Gastroesophageal sphincter (tissue), 4 donors: ENCODE results near the gene DTX4. TPM values are rescaled to one million over a fixed set of nuclear protein-coding genes. Genes with fewer than 3 reads are reported as not detected.

Experiments
- ATAC-seq: fragments of 150-250 bp; one replicate; pipeline ENCODE4 v1.9.1; 2016; ENCODE audit warnings: mild to moderate bottlenecking, moderate library complexity
- H3K27ac ChIP-seq, 4 donors: fragments of 200-600 bp; sonication (generic) in 3 of 4; 1 replicate in 3 of 4; 2 replicates in 1 of 4; pipeline ENCODE4 v1.5.1; 2016 to 2019
- H3K27me3 ChIP-seq: fragments of 200-600 bp; sonication (generic); one replicate; pipeline ENCODE4 v1.5.1; 2019
- H3K36me3 ChIP-seq, 2 donors: fragments of 200-600 bp; sonication (generic); one replicate each; pipeline ENCODE4 v1.5.1; 2019; ENCODE audit warnings: control low read depth in 1 of 2
- H3K4me1 ChIP-seq, 3 donors: fragments of 200-600 bp; sonication (generic); 1 replicate in 2 of 3; 2 replicates in 1 of 3; pipeline ENCODE4 v1.5.1; 2016 to 2019; ENCODE audit warnings: control low read depth in 2 of 3
- H3K4me3 ChIP-seq, 2 donors: fragments of 200-600 bp; sonication (generic); one replicate each; pipeline ENCODE4 v1.5.1; 2019; ENCODE audit warnings: mild to moderate bottlenecking in 1 of 2, moderate library complexity in 1 of 2
- H3K9me3 ChIP-seq, 3 donors: fragments of 200-600 bp; sonication (generic); one replicate each; pipeline ENCODE4 v1.5.1; 2017 to 2019; ENCODE audit warnings: control low read depth in 2 of 3
- EP300 ChIP-seq: sonication (generic); formaldehyde crosslinking; IDR thresholded peaks from one replicate; pipeline ENCODE4 v1.6.1; 2017; ENCODE audit warnings: antibody characterized with exemption, mild to moderate bottlenecking
- POLR2A ChIP-seq, 2 donors: fragments of 450-650 bp; IDR thresholded peaks; one replicate each; pipeline ENCODE4 v1.6.1; 2017; ENCODE audit warnings: antibody characterized with exemption in 2 of 2, mild to moderate bottlenecking in 2 of 2, moderate library complexity in 1 of 2
- POLR2AphosphoS5 ChIP-seq: sonication (generic); formaldehyde crosslinking; IDR thresholded peaks from one replicate; pipeline ENCODE4 v1.6.1; 2017; ENCODE audit warnings: antibody characterized with exemption
- WGBS, 2 donors: methylation state at CpG; one replicate each; pipeline ENCODE4 v1.1.5; 2018; ENCODE audit warnings: low coverage in 1 of 2; 5-methylcytosine and 5-hydroxymethylcytosine counted together
- total RNA-seq, 4 donors: library from RNA; depleted of rRNA; stranded (reverse); fragments of >200 nt; gene quantifications; one replicate each; pipeline ENCODE4 v1.1.0, GENCODE V29; 2016
- TF ChIP-seq, protein P1 (sequence below), 4 experiments: fragments of 200-600 bp in 2 of 4; fragments of 450-650 bp in 2 of 4; sonication (generic) in 1 of 4; IDR thresholded peaks; one replicate each; pipeline ENCODE4 v1.5.1; 2017 to 2019; ENCODE audit warnings: antibody characterized with exemption in 4 of 4, mild to moderate bottlenecking in 2 of 4, moderate library complexity in 2 of 4

DTX4 gene
- total RNA-seq, 4 donors from 2014 or later = 2.0 to 6.8 (median 6.2) TPM

DNA sequence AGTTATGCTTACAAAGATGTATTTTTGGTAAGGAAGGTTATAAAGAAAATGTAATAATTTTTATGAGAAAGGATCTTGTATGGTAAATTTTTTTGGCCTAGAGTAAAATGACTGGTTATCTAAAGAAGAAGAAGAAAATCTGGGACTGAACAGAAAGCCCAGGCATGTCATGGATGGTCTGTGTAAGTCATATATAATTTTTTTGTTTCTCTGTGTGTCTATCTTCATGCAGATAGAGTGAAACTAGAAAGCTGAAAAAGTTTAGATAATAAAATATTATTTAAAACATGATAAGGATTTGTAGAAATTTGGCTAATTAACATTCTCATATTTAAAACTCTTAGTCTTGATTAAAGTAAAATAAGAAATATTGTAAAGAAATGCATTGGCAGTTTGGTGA, 68.4 kb downstream of the DTX4 start:
- Histone ChIP-seq H3K9me3 (peaks cover 0 to 11% (median 0%) of the 10 kb centered on the region in 3 donors), H3K4me1 (no peaks in the 10 kb centered on the region), H3K27ac (no peak overlapping the region), H3K27me3 (no peaks in the 10 kb centered on the region), H3K36me3 (no peaks in the 10 kb centered on the region), H3K4me3 (no peak overlapping the region)
- TF ChIP-seq POLR2AphosphoS5 (no peak), EP300 (no peak), POLR2A (IDR thresholded peaks at IDR 0.05) (no peak)
- TF ChIP-seq, protein P1, sequence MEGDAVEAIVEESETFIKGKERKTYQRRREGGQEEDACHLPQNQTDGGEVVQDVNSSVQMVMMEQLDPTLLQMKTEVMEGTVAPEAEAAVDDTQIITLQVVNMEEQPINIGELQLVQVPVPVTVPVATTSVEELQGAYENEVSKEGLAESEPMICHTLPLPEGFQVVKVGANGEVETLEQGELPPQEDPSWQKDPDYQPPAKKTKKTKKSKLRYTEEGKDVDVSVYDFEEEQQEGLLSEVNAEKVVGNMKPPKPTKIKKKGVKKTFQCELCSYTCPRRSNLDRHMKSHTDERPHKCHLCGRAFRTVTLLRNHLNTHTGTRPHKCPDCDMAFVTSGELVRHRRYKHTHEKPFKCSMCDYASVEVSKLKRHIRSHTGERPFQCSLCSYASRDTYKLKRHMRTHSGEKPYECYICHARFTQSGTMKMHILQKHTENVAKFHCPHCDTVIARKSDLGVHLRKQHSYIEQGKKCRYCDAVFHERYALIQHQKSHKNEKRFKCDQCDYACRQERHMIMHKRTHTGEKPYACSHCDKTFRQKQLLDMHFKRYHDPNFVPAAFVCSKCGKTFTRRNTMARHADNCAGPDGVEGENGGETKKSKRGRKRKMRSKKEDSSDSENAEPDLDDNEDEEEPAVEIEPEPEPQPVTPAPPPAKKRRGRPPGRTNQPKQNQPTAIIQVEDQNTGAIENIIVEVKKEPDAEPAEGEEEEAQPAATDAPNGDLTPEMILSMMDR (IDR thresholded peaks at IDR 0.05) = no peak
- ATAC-seq = no peak

DNA sequence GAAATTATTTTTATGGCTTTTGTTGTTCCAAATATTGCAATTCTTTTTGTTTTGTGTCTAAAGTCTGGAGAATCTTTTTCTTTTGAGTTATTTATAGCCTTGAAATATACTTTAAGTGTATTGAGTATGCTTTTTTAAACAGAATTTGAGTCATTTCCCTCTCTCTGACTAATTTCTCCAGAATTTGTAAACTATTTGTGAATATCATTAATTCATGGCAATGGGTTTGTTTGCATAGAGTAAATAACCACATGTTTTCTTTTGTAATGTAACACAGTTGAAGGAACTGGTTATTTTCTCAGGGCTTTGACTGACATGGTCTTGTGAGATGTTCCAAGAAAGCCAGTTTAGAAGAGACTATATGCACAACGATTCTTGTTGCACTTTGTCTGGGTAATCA, 71.7 kb downstream of the DTX4 start:
- WGBS, 2 donors = 17 to 80% methylated on average over 1 of the region's 1 CpG

DNA sequence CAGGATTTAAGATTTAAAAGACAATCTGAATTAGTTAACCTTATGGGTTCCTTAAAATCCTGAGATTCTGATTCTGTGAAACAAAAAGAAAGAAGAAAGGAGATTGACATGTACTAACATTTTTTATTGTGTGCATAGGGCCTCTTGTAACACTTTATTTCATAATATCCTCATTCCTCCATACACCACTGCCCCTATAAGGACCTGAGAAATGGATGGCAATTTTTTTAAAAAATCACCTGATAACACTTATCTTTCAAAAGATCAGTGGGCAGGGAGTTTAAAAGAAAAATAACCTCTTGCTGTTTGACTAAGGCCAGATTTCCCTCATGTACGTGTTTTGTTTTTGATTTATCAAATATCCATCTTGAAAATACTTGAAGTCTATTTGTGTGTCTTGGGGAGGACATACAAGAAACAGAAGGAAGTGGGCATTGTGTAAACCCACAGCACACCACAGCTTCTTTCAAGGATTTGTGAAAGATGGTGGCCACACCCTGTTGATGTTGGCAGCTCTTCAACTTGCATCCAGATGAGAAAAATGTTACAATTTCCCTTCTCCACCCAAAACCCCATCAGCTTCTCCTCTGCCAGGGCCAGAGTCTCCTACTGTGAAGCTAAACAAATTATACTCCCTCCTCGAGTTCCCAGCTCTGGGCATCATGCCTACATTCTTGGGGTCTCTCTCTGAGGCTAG, 75.7 kb downstream of the DTX4 start:
- Histone ChIP-seq H3K27me3 (no peaks in the 10 kb centered on the region), H3K27ac (no peak overlapping the region), H3K9me3 (no peaks in the 10 kb centered on the region), H3K4me3 (no peak overlapping the region), H3K4me1 (no peaks in the 10 kb centered on the region), H3K36me3 (no peaks in the 10 kb centered on the region)
- TF ChIP-seq, protein P1 (IDR thresholded peaks at IDR 0.05) = no peak
- TF ChIP-seq POLR2A (IDR thresholded peaks at IDR 0.05) = no peak
- no peak for TF ChIP-seq POLR2AphosphoS5
- no peak for TF ChIP-seq EP300
- ATAC-seq = peak; percentile 62
- WGBS, 2 donors = 26 to 40% methylated on average over 2 of the region's 2 CpGs

More for the DNA sequence above, 71.7 kb downstream of the DTX4 start:
- no peak overlapping the region for H3K27ac ChIP-seq
- no peaks in the 10 kb centered on the region for H3K36me3 ChIP-seq
- ATAC-seq = no peak
- H3K4me1 ChIP-seq = no peaks in the 10 kb centered on the region
- no peaks in the 10 kb centered on the region for H3K27me3 ChIP-seq
- no peaks in the 10 kb centered on the region for H3K9me3 ChIP-seq
- TF ChIP-seq POLR2AphosphoS5 (no peak), POLR2A (IDR thresholded peaks at IDR 0.05) (no peak), EP300 (no peak)
- TF ChIP-seq, protein P1 (IDR thresholded peaks at IDR 0.05) = no peak
- H3K4me3 ChIP-seq = no peak overlapping the region

DNA sequence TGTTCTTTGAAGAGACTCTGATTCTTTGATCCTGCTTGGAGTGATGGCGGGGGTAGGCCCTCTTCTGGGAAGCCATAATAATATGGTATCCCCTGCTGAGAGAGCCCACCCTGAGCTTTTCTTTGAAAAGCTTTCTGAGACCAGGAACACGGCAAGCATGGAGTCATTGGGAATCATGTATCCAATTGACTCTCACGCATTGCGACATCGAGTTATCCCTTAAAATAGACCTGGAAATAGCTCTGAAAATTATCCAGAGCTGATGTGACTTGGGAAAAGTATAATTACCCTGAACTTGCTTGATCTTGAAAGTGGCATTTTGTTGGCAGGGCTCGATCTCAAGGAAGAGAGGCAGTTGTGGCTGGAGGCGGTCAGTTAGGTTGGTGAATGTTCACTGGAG, 77.6 kb downstream of the DTX4 start:
- 89 to 93% methylated on average over 6 to 7 of the region's 7 CpGs for WGBS, 2 donors
- H3K27me3 ChIP-seq = no peaks in the 10 kb centered on the region
- H3K36me3 ChIP-seq = no peaks in the 10 kb centered on the region
- H3K27ac ChIP-seq = no peak overlapping the region
- TF ChIP-seq, protein P1 (IDR thresholded peaks at IDR 0.05) = no peak
- no peak for TF ChIP-seq EP300
- TF ChIP-seq POLR2A (IDR thresholded peaks at IDR 0.05) = no peak
- TF ChIP-seq POLR2AphosphoS5 = no peak
- H3K4me3 ChIP-seq = no peak overlapping the region
- no peak for ATAC-seq
- H3K4me1 ChIP-seq = no peaks in the 10 kb centered on the region
- no peaks in the 10 kb centered on the region for H3K9me3 ChIP-seq

DNA sequence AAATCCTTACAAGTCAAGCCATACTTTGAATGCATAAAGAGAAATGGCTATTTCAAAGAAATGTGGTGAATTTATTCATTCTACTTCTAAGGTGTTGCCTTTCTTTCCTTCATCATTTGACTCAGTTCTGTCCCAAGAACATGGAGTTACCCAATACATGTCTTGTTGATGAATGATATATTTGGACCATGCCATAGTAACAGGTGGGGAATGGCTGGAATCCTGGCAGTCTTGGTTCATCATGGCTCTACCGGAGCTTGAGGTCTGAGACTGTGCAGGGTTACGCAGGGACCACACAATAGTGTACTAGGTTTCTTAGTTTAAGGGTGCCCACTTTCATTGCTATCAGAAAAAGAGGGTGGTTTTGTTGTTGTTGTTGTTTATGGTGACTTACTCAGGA, 81.1 kb downstream of the DTX4 start:
- Histone ChIP-seq H3K4me1 (no peaks in the 10 kb centered on the region), H3K27ac (no peak overlapping the region), H3K36me3 (no peaks in the 10 kb centered on the region), H3K9me3 (no peaks in the 10 kb centered on the region), H3K4me3 (no peak overlapping the region), H3K27me3 (no peaks in the 10 kb centered on the region)
- no peak for TF ChIP-seq POLR2AphosphoS5
- TF ChIP-seq EP300 = no peak
- TF ChIP-seq POLR2A (IDR thresholded peaks at IDR 0.05) = no peak
- TF ChIP-seq, protein P1 (IDR thresholded peaks at IDR 0.05) = no peak
- WGBS, 2 donors = 100% methylated on average over 2 of the region's 2 CpGs; no CpG with 5 or more reads in 1 of the 2 donors
- no peak for ATAC-seq
